Activated T-helper 9 cell treated with anti-CD3 and anti-CD28 coated beads, Interleukin-2, amount 50 U/mL, for 16 hours (primary cell): ENCODE data around the gene FASN.

Source experiments
- DNase-seq: peaks from one replicate; pipeline ENCODE4 v3.0.0-alpha.2; 2020; ENCODE audit warnings: low read depth

The FASN gene

GRCh38 chr17:82101301-82101715 lies 3.3 kb upstream of the FASN start:
- no peak for DNase-seq

- no peak for DNase-seq
Observed at GRCh38 chr17:82100502-82101298, 2.7 kb upstream of the FASN start.

- no peak for DNase-seq
Observed at GRCh38 chr17:82098939-82099763, 1.1 kb upstream of the FASN start.

- no peak for DNase-seq
Observed at GRCh38 chr17:82097919-82098168, 192 bp downstream of the FASN start.

- DNase-seq = peak; percentile 38
Observed at GRCh38 chr17:82097184-82097918, 685 bp downstream of the FASN start.

- no peak for DNase-seq
Observed at GRCh38 chr17:82096709-82097183, 1.3 kb downstream of the FASN start.

- no peak for DNase-seq
Observed at GRCh38 chr17:82095777-82096708, 2.0 kb downstream of the FASN start.

- DNase-seq = no peak
Observed at GRCh38 chr17:82094931-82095776, 2.9 kb downstream of the FASN start.

GRCh38 chr17:82092995-82093751 lies 4.9 kb downstream of the FASN start:
- DNase-seq = no peak

- DNase-seq = no peak
Observed at GRCh38 chr17:82092628-82092994, 5.4 kb downstream of the FASN start.

- DNase-seq = no peak
Observed at GRCh38 chr17:82092094-82092586, 5.9 kb downstream of the FASN start.

GRCh38 chr17:82091264-82092066 lies 6.6 kb downstream of the FASN start:
- no peak for DNase-seq

GRCh38 chr17:82090549-82091263 lies 7.3 kb downstream of the FASN start:
- no peak for DNase-seq

GRCh38 chr17:82089723-82090548 lies 8.1 kb downstream of the FASN start:
- DNase-seq = no peak

GRCh38 chr17:82088838-82089722 lies 9.0 kb downstream of the FASN start:
- DNase-seq = no peak
